ENCODE results near the gene PDXP.
"Not testable (repeated sequence)": the region's sequence is repeated elsewhere in the genome, so short reads cannot be mapped to it uniquely, and the experiment has no call there.

The PDXP gene

GRCh38 chr22:37650463-37651136, 7.9 kb upstream of the PDXP start:
- DNase-seq: no peak

GRCh38 chr22:37654563-37655251, 3.8 kb upstream of the PDXP start:
- DNase-seq: no peak

- DNase-seq: no peak
Measured at GRCh38 chr22:37655252-37655563, 3.3 kb upstream of the PDXP start.

- not testable (repeated sequence) for DNase-seq
Measured at GRCh38 chr22:37656583-37656982, 1.9 kb upstream of the PDXP start.

GRCh38 chr22:37657590-37658132, 862 bp upstream of the PDXP start:
- DNase-seq: no peak

GRCh38 chr22:37659066-37659896, 758 bp downstream of the PDXP start:
- DNase-seq: no peak

GRCh38 chr22:37659897-37660708, 1.6 kb downstream of the PDXP start:
- no peak for DNase-seq

- no peak for DNase-seq
Measured at GRCh38 chr22:37660709-37661045, 2.2 kb downstream of the PDXP start.

GRCh38 chr22:37661160-37661924, 2.8 kb downstream of the PDXP start:
- DNase-seq: peak; percentile 52

GRCh38 chr22:37662039-37662438, 3.5 kb downstream of the PDXP start:
- DNase-seq: no peak

GRCh38 chr22:37663521-37664140, 5.1 kb downstream of the PDXP start:
- DNase-seq: no peak

- DNase-seq: no peak
Measured at GRCh38 chr22:37664249-37665101, 6.0 kb downstream of the PDXP start.

GRCh38 chr22:37665487-37665886, 7.0 kb downstream of the PDXP start:
- DNase-seq: no peak

- DNase-seq: no peak
Measured at GRCh38 chr22:37669586-37669985, 11.1 kb downstream of the PDXP start.

GRCh38 chr22:37672206-37672919, 13.8 kb downstream of the PDXP start:
- peak; percentile 28 for DNase-seq

GRCh38 chr22:37672920-37673455, 14.5 kb downstream of the PDXP start:
- no peak for DNase-seq

GRCh38 chr22:37674248-37674647, 15.7 kb downstream of the PDXP start:
- DNase-seq: no peak

- DNase-seq: peak; percentile 73
Measured at GRCh38 chr22:37674951-37675929, 16.7 kb downstream of the PDXP start, which contains the start of gene LGALS1. TSS of gene LGALS1 (plus strand) at chr22:37675636. CDS start at chr22:37675703, 67 bp downstream.

All from CD4-positive, alpha-beta T cell treated with Interleukin-17A for 1 hour (primary cell).